GM12874 (cell line): ENCODE data around the gene SAV1.

ENCODE experiments used
- TF ChIP-seq, protein P1 (sequence below): IDR thresholded peaks from 2 replicates; pipeline ENCODE4 v1.5.1; 2011; ENCODE audit warnings: low read depth, mild to moderate bottlenecking, control low read depth, low read length, moderate library complexity; ENCODE audit not compliant: insufficient read depth

The SAV1 gene

DNA sequence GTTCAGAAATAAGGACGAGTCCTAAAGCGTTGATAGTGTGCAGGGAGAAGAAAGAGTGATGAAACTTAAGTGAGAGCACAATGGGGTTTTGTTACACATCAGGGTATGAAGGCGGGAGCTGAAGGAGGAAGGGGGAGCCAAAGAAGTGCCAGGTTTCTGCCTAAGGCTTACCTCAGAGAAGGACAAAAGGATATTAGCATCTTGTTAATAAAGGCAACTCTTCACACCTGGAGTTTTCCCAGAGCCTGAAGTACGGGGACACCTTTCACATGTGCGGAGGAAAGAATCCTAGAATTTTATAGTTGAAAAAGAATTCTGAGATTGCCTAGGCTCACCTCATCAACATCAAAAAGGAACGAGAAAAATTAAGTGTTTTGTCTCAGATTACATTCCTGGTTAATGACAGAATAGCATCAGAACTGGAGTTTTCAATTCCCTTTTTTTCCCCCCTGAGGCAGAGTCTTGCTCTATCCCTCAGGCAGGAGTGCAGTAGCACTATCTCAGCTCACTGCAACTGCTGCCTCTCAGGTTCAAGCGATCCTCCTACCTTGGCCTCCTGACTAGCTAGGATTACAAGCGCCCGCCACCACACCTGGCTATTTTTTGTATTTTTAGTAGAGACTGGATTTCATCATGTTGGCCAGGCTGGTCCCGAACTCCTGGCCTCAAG is 2.2 kb upstream of the SAV1 start:
- TF ChIP-seq, protein P1, sequence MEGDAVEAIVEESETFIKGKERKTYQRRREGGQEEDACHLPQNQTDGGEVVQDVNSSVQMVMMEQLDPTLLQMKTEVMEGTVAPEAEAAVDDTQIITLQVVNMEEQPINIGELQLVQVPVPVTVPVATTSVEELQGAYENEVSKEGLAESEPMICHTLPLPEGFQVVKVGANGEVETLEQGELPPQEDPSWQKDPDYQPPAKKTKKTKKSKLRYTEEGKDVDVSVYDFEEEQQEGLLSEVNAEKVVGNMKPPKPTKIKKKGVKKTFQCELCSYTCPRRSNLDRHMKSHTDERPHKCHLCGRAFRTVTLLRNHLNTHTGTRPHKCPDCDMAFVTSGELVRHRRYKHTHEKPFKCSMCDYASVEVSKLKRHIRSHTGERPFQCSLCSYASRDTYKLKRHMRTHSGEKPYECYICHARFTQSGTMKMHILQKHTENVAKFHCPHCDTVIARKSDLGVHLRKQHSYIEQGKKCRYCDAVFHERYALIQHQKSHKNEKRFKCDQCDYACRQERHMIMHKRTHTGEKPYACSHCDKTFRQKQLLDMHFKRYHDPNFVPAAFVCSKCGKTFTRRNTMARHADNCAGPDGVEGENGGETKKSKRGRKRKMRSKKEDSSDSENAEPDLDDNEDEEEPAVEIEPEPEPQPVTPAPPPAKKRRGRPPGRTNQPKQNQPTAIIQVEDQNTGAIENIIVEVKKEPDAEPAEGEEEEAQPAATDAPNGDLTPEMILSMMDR = no peak

DNA sequence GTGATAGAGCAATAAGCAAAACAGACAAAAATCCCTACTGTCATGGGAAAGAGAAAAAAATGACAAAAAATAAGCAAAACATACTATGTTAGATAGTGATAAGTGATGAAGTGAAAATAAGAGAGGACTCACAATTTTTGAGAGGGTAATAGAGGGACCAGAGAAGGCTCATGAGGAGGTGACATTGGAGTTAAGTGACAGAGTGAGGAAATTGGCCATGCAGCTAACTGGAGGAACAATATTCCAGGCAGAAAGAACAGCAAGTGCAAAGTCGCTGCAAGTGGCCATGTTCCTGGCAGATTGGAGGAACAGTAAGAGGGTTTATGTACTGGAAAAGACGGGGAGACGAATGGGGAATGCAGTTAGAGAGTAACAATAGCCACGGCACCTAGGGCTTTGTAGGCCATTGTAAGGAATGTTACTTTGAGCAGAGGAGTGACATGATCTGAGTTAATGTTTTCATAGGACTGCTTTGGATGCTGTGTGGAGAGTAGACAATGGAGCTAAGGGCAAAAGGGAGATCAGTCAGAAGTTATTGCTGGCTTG is 1.4 kb upstream of the SAV1 start:
- TF ChIP-seq, protein P1 = no peak

DNA sequence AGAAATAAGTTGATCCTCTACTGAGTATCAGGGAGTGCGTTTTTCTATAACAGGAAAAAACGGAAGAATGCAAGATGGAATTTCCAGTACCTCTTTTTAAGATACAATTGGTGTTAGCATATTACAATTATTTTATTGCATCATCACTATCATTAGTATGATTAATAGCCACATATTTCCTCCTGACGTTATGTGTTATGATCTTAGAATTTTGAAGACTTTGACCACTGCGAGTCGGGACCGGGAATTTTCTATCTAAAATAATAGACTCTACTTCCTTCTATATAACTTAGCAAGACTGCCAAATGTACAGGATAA is 679 bp upstream of the SAV1 start:
- TF ChIP-seq, protein P1 = no peak

DNA sequence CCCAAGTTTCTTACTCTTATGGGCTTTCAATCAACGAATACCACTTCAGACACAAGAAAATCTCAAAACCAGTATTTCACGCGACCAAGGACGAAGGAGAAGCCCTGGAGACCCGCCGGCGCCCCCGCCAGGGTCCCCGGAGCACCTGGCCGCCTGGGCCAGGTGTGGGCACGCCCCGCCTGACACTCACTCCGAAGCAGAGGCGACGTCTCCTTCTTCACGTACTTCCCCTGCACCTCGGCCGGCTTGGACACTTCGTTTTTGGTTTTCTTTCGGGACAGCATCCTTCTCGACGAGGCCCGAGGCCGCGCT is 466 bp downstream of the SAV1 start:
- TF ChIP-seq, protein P1 = peak; percentile 18; the same call in 1 of the 2 replicates

DNA sequence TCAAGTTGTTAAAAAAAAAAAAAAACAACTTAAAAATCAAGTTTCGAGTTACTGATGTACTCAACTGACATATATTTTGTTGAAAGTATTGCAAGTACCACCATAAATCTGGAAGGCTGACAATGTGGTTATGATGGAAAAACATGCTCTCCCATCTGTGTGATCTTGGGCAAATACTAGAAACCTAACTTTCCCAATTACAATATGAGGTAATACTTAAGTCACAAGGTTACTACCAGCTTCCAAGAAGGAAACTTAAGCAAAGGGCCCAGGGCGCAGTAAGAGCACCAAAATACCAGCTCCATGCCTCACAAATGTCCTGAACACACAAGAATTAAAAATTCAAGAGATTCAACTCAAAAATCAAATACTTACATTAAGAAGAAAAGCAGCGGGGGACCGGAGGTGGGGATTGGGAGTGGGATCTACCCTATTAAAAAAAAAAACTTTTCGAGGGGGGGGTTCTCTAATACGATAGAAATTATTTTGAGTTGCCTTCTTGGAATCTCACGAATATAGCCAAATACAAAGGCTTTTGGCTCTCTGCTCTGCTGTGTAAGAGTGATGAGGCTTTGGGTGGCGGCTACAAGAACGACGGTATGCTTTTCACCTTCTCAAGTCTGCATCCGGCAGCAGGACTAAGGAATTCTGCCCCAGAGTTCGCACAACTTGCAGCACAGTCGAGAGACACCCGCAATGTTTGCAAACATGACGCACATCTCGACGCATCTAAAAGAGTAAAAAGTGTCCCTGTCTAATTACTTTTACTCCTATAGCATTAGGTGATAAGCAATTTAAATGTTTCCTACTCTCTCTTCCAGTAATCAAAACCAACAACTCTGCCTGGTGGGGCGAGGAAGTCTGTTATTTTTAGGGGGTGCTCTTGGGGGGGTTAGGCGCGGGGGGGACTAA is 1.1 kb downstream of the SAV1 start:
- TF ChIP-seq, protein P1 = no peak

DNA sequence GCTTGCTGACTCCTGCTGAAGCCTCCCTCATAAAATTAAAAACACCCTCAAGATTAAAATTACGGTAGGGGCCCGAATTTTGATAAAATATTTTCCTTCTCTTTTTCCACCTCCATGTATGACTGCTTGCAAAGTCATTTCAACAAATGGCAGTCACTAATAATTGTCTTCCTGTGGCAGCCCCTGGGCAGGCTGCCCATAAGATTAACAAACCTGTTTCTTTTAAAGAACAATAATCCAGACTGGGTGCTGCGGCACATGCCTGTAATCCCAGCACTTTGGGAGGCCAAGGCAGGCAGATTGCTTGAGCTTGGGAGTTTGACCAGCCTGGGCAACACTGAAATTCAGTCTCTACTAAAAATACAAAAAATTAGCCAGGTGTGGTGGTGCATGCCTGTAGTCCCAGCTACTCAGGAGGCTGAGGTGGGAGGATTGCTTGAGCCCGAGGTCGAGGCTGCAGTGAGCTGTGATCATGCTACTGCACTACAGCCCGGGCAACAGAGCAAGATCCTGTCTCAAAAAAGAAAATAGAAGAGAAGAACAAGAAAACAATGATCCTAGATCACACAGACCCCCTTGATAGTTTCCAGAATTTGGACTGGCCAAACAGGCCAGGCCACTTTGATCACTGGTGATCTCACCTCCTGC is 8.7 kb downstream of the SAV1 start:
- TF ChIP-seq, protein P1 = no peak

DNA sequence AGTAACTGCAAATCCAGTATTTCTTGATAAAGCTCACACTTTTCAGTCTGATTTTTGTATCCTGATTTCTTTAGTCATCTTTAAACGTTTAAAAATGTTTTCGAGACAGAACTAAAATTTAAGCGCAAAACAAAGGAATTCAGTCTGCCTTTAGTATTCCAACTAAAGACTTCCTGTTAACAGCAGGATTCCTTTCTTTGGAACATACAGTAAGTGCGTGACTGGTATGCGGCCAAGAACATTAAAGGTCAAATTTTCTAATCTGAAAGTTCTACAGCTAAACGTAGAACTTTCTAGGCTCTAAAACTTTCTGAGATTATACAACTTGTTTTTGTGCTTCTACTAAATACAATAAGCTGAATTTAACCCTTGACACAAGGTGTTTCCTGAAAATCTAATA is 9.9 kb downstream of the SAV1 start:
- TF ChIP-seq, protein P1 = no peak
